CD4-positive, alpha-beta T cell treated with Interleukin-15 for 1 hour (primary cell): ENCODE measurements around the gene PHLDB3.

Experiments
- DNase-seq: peaks from one replicate; pipeline ENCODE4 v3.0.0-alpha.2; 2020

The PHLDB3 gene

DNA sequence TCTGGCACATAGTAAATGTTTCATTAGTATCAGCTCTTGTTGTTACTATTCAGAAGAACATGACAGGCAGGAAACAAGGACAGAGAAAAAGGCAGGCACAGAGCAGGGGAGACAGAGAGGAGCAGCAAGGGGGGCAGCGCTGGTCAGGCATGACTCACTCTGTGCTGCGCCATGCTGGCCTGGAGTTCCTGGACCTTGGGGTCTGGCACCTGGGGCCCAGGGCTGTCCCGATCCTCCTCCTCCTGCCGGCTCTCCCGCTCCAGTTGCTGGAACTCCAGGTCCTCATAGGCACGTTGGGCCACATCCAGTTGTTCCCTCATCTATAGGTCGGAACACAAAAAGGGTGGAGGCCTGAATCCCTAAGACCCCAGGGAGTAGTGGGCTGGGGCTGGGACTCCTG lies 7.6 kb downstream of the PHLDB3 start:
- no peak for DNase-seq

DNA sequence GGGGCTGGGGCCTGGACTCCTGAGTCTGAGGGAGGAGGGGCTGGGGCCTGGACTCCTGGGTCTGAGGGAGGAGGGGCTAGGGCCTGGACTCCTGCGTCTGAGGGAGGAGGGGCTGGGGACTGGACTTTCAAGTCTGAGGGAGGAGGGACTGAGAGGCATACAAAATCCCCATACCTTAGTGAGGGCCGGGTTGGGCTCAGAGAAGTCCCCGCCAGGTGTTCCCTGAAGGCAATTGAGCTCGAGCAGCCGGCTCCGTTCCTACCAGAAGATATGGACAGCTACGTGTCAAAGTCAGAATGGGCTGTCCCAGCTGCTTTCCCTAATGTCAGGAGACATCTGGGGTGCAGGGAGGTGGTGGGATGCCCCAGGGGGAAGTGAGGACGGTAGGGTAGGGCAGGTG lies 9.5 kb downstream of the PHLDB3 start:
- DNase-seq = no peak

DNA sequence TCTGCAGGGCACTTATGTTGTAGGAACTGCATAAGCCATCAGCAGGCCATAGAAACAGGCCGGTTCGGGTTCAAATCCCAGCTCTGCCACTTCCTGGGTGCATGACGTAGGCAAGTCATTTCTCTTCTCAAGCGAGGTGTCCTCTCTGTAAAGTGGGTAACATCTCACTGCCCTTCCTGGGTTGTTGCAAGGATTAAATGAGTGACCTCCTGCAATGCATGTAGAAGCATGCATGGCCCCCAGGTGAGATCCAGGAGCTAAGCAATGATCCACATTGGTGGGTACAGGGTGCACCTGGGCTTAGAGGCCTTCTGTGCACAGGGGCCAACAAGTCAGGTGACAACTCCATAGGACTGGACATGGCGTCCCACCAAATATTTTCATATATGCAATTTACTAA lies 13.8 kb downstream of the PHLDB3 start:
- no peak for DNase-seq

DNA sequence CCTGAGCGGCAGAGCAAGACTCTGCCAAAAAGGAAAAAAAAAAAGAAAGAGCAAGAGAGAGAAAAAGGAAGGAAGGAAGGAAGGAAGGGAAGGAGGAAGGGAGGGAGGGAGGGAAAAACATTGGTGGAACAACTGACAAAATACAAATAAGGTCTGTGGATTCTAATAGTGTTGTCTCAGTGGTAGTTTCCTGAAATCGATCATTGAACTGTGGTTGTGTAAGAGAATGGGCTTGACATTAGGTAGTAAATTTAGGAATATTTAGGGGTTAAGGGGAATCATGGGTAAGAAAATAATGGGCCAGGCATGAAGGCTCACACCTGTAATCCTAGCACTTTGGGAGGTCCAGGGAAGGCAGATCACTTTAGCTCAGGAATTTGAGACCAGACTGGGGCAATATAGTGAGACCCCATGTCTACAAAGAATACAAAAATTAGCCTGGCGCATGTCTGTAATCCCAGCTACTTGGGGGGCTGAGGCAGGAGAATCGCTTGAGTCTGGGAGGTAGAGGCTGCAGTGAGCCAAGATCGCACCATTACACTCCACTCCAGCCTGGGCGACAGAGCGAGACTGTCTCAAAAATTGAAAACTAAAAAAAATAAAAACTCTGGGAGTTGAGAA lies 14.5 kb downstream of the PHLDB3 start:
- no peak for DNase-seq

DNA sequence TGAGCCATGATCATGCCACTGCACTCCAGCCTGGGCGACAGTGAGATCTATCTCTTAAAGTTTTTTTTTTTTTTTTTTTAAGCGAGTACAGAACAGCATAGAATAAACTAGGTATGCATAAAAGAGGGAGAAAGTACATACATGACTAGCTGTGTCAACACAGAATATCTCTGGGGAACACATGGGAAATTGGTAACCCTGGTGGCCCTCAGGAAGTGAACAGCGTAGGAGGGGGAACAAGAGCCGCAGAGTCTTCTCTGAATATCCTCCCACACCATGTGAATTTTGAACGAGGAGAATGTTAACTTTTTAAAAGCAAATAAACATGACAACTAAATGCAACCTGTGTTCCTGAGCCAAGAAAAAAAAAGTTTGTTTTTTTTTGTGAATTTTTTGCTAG lies 15.2 kb downstream of the PHLDB3 start:
- no peak for DNase-seq

GRCh38 chr19:43488179-43488578 lies 16.4 kb downstream of the PHLDB3 start:
- DNase-seq = no peak

DNA sequence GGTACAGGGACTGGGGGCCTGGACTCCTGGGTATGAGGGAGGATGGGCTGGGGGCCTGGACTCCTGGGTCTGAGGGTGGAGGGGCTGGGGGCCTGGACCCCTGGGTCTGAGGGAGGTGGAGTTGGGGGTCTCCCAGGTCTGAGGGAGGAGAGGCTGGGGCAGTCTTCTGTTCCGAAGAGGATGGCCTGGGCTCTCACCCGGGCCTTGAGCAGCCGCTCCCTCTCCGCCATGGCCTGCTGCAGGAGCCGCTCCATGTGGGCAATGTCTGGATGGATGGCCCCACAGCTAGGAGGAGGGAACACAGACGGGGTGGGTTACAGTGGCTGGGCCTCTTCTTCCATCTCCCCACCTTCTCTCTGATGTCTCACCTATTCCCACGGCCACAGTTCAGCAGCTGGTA lies 18.1 kb downstream of the PHLDB3 start:
- DNase-seq = no peak

- no peak for DNase-seq
These were observed 18.6 kb downstream of the PHLDB3 start for GRCh38 chr19:43485951-43486350.

DNA sequence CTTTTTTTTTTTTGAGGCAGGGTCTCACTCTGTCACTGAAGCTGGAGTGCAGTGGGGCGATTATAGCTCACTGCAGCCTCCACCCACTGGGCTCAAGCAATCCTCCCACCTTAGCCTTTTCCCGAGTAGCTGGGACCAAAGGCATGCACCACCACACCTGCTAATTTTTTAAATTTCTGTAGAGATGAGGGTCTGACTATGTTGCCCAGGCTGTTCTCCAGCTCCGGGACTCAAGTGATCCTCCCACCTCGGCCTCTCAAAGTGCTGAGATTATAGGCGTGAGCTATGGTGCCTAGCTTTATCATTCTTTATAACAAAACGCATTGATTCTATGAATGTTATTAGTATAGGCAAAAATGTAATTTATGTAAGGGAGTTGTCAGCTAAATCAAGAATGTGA lies 21.3 kb downstream of the PHLDB3 start:
- DNase-seq = no peak

DNA sequence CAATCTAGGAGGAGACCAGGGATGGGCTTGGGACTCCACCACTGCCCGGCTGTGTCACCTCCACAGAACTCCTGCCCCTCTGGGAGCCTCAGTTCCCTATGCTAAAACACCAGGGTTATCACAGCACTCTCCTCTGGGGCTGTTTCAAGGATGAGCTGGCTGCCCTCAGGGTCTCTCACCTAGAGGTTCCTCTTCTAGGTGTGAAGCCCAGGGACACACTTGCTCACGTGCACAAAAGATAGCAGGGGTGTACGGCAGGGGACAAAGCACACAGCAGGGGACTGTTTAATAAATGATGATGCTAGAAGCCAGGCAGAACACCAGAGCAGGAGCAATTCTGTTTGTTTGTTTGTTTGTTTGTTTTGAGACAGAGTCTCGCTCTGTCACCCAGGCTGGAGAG lies 22.4 kb downstream of the PHLDB3 start:
- no peak for DNase-seq

- no peak for DNase-seq
These were observed 22.8 kb downstream of the PHLDB3 start for GRCh38 chr19:43481701-43482100.

- DNase-seq = no peak
These were observed 24.0 kb downstream of the PHLDB3 start for GRCh38 chr19:43480574-43480973.

DNA sequence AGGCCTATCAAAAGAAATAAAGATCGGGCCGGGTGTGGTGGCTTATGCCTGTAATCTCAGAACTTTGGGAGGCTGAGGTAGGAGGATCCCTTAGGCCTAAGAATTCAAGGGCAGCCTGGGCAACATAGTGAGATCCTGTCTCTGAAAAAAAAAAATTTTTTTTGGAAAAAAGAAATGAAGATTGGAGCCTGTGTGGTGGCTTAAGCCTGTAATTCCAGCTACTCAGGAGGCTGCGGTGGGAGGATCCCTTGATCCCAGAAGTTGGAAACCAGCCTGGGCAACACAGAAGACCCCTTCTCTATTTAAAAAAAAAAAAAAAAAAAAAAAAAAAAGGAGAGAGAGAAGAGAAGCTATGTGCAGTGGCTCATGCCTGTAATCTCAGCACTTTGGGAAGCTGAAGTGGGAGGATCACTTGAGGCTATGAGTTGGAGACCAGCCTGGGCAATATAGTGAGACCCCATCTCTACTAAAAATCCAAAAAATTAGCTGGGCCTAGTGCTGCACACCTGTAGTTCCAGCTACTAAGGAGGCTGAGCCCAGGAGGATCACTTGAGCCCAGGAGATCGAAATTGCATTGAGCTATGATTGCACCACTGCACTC lies 24.5 kb downstream of the PHLDB3 start:
- DNase-seq = no peak

DNA sequence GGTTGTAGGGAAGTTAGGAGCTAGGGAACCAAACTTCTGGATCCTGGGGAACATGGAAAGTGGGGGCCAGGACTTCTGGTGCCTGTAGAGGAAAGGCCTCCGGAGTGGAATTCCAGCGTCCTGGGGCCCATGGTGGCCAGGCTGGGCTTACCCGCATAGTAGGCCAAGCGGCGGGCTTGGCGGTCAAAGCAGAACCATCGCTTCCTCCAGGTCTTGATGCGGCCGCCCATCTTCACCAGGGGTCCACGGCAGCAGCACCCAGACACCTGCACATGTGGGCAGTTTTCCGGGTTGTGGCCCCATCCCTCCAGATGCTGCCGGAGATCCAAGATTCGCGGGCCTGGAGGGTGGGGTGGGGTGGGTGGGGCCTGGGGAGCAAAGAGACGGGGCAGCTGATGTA lies 25.3 kb downstream of the PHLDB3 start:
- DNase-seq = no peak

- no peak for DNase-seq
These were observed 26.2 kb downstream of the PHLDB3 start for GRCh38 chr19:43478323-43478722.

DNA sequence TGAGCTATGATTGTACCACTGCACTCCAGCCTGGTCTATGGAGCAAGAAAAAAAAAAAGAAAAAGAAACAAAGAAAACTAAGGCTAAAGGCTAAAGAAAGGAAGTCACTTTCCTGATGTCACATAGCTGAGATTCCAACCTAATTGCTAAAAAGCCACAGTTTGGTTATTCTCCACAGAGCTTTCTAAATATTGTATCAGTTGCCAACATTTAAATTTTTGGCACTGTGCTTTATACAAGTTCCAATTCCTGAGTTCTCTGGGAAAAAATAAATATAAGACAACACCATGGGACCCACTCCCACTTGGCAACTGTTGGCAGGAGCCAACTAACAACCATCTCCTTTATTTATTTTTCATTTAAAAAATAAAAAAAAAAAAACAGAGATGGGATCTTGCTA lies 27.9 kb downstream of the PHLDB3 start:
- no peak for DNase-seq

GRCh38 chr19:43474986-43475705 lies 29.4 kb downstream of the PHLDB3 start:
- peak; percentile 95 for DNase-seq

DNA sequence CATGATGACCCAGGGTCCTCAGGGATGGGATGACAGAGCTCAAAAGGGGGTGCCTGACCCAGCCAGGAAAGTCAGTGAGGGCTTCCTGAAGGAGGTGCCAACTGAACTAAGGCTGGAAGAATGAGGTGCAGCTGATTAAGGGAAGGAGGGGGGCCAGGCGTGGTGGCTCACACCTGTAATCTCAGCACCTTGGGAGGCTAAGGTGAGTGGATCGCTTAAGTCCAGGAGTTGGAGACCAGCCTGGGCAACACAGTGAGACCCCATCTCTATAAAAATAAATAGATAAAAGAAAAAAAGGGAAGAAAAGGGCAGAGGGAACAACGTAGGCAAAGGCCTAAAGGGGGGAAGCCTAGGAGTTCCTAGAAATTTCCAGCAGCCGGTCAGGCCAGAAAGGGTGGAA lies 30.1 kb downstream of the PHLDB3 start:
- DNase-seq = no peak

- DNase-seq = no peak
These were observed 33.5 kb downstream of the PHLDB3 start for GRCh38 chr19:43471091-43471490.

GRCh38 chr19:43470288-43470687 lies 34.3 kb downstream of the PHLDB3 start:
- peak; percentile 86 for DNase-seq

GRCh38 chr19:43469160-43469480 lies 35.4 kb downstream of the PHLDB3 start:
- no peak for DNase-seq

- DNase-seq = no peak
These were observed 36.0 kb downstream of the PHLDB3 start for GRCh38 chr19:43468354-43469159.

DNA sequence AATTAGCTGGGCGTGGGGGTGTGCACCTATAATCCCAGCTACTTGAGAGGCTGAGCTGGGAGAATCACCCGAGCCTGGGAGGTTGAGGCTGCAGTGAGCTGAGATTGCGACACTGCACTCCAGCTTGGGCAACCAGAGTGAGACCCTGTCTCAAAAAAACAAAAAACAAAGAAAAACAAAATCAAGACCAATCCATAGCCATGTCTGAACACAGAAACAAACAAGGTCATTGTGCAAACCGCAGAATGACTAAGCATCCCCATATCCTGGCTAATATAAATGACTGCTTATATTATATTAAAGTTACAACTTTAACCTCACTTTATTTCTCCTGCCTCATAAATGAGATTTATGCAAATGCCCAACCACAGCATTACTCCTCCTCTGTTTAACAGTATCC lies 36.8 kb downstream of the PHLDB3 start:
- no peak for DNase-seq

DNA sequence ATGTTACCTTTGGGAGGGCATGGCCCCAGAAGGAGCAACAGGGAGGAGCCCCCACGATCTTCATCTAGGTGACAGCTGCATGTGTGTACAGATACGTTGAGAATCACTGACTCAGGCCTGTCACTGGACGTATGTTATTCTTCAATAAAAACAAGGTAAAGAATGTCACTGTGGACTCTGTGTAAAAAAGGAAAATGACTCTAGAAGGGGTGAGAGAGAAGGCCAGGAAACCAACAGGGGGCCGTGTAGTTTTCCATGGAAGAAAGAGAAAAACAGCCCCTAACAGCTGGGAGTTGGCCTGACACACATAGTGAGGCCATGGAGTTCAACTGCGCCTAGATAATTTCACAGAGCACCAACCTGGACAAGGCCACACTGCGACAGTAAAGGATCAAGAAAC lies 37.3 kb downstream of the PHLDB3 start:
- no peak for DNase-seq
